Tibial nerve (tissue), 4 donors: ENCODE results near the gene CCDC171.

Source experiments
- CTCF ChIP-seq, 5 experiments: fragments of 200-600 bp in 3 of 5; fragments of 450-650 bp in 2 of 5; sonication (generic) in 3 of 5; IDR thresholded peaks; one replicate each; pipeline ENCODE4 v1.5.1; 2016 to 2019; ENCODE audit warnings: antibody characterized with exemption in 5 of 5, mild to moderate bottlenecking in 3 of 5, moderate library complexity in 2 of 5
- EP300 ChIP-seq, 2 donors: sonication (generic); formaldehyde crosslinking; IDR thresholded peaks; one replicate each; pipeline ENCODE4 v1.6.1; 2017; ENCODE audit warnings: antibody characterized with exemption in 2 of 2, mild to moderate bottlenecking in 1 of 2
- POLR2A ChIP-seq, 2 donors: fragments of 450-650 bp; IDR thresholded peaks; one replicate each; pipeline ENCODE4 v1.6.1; 2017; ENCODE audit warnings: antibody characterized with exemption in 2 of 2, mild to moderate bottlenecking in 2 of 2, moderate library complexity in 2 of 2

- TF ChIP-seq CTCF (IDR thresholded peaks at IDR 0.05) (no peak), POLR2A (IDR thresholded peaks at IDR 0.05) (no peak), EP300 (IDR thresholded peaks at IDR 0.05) (no peak)
Measured at GRCh38 chr9:15851766-15852165, 298.9 kb downstream of the CCDC171 start.
